ENCODE data around the gene ZCCHC14. TPM values are rescaled to one million over a fixed set of nuclear protein-coding genes. Genes with fewer than 3 reads are reported as not detected.
A peak's percentile ranks its signal among the peaks of the same experiment; 100 is the strongest.

The ZCCHC14 gene
- total and polyA plus RNA-seq, 4 donors, result 7.4 to 31.1 (median 19.3) TPM

- DNase-seq (no peak), ATAC-seq (ENCODE audit: insufficient read depth, low FRiP score) (no peak)
- H3K27me3 ChIP-seq (ENCODE audit: control insufficient read depth in 3 of 3, insufficient read depth in 3 of 3, low read length in 2 of 3), result no peaks in the 10 kb centered on the region
- WGBS, 2 donors, result 54 to 68% methylated on average over 17 of the region's 17 CpGs
- no peak overlapping the region for H3K4me3 ChIP-seq
- no peak for TF ChIP-seq CTCF (IDR thresholded peaks at IDR 0.05; ENCODE audit: control extremely low read depth, extremely low read depth)
- H3K36me3 ChIP-seq (ENCODE audit: control insufficient read depth in 4 of 4, insufficient read depth in 4 of 4, low read length in 4 of 4), result peaks cover 0 to 6% (median under 1%) of the 10 kb centered on the region in 4 donors
- H3K9me3 ChIP-seq (ENCODE audit: control insufficient read depth in 4 of 4, insufficient read depth in 3 of 4, low read length in 3 of 4), result no peaks in the 10 kb centered on the region
- peaks cover 0 to 18% (median under 1%) of the 10 kb centered on the region in 5 donors for H3K4me1 ChIP-seq (ENCODE audit: control insufficient read depth in 5 of 5, insufficient read depth in 5 of 5, low read length in 5 of 5)
- no peak overlapping the region for H3K27ac ChIP-seq (ENCODE audit: low read depth in 1 of 2, low read length in 1 of 2)
- H3K9ac ChIP-seq (ENCODE audit: insufficient read depth in 1 of 2, low read length in 2 of 2), result no peak overlapping the region
These were observed 3.0 kb upstream of the ZCCHC14 start for GRCh38 chr16:87495578-87496446.

DNA sequence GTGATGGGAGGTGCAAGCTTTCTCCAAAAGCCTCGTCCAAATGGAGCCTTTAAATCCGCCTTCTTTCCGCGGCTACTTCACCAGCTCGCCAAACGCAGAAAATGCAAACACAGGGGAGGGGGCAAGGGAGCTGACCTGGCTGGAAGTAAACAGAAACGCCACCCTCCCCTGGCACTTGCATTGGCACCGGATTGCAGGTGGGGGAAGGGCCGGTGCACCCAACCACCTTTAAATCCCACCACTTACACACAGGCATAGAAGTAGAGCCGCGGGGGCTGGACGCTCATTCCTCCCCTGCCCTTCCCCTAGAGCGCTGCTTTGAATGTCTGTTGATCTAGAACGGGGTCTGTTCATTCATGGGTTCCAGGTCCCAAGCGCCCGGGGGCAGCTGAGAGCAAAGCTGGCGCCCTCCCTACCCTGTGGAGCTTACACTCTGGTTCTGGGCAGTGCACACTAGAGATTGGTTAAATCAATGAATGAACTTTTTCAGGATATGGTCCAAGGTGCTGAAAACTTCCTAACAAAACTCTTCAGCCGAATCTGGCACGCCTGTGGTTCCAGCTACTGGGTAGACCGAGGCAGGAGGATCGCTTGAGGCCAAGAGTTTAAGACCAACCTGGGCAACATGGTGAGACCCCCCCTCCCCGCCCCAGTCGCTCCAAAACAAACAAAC, 920 bp upstream of the ZCCHC14 start:
- WGBS, 2 donors, result 36 to 50% methylated on average over 23 of the region's 23 CpGs
- H3K27ac ChIP-seq (ENCODE audit: low read depth in 1 of 2, low read length in 1 of 2), result no peak overlapping the region

DNA sequence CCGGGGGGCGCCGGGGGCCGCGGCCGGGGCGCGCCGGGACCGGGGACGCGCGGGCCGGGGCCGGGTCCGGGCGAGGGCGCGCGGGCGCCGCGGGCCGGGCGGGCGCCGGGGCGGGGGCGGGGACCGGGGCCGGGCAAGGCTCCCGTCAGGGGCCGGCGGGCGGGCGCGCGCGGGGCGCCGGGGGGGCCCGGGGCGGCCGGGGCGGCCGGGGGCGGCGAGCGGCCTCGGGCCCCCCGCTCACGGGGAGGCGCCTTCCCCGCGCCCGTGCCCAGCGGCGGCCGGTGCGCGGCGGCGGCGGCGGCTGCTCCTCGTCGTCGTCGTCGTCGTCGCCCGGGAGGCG, 563 bp downstream of the ZCCHC14 start:
- peaks cover 2 to 46% (median 15%) of the 10 kb centered on the region in 5 donors for H3K4me1 ChIP-seq (ENCODE audit: control insufficient read depth in 5 of 5, insufficient read depth in 5 of 5, low read length in 5 of 5)
- DNase-seq (no peak), ATAC-seq (ENCODE audit: insufficient read depth, low FRiP score) (no peak)
- peak overlapping the region; percentile 39 to 87 for H3K27ac ChIP-seq (ENCODE audit: low read depth in 1 of 2, low read length in 1 of 2)
- TF ChIP-seq CTCF (IDR thresholded peaks at IDR 0.05; ENCODE audit: control extremely low read depth, extremely low read depth), result no peak
- H3K27me3 ChIP-seq (ENCODE audit: control insufficient read depth in 3 of 3, insufficient read depth in 3 of 3, low read length in 2 of 3), result no peaks in the 10 kb centered on the region
- H3K9me3 ChIP-seq (ENCODE audit: control insufficient read depth in 4 of 4, insufficient read depth in 3 of 4, low read length in 3 of 4), result no peaks in the 10 kb centered on the region
- 1% methylated on average over 13 to 74 of the region's 74 CpGs for WGBS, 2 donors
- no peak overlapping the region for H3K9ac ChIP-seq (ENCODE audit: insufficient read depth in 1 of 2, low read length in 2 of 2)
- peaks cover 0 to 6% (median under 1%) of the 10 kb centered on the region in 4 donors for H3K36me3 ChIP-seq (ENCODE audit: control insufficient read depth in 4 of 4, insufficient read depth in 4 of 4, low read length in 4 of 4)
- peak overlapping the region; percentile 77 for H3K4me3 ChIP-seq

More for the DNA sequence above, 920 bp upstream of the ZCCHC14 start:
- DNase-seq (no peak), ATAC-seq (ENCODE audit: insufficient read depth, low FRiP score) (no peak)
- H3K9me3 ChIP-seq (ENCODE audit: control insufficient read depth in 4 of 4, insufficient read depth in 3 of 4, low read length in 3 of 4), result no peaks in the 10 kb centered on the region
- no peaks in the 10 kb centered on the region for H3K27me3 ChIP-seq (ENCODE audit: control insufficient read depth in 3 of 3, insufficient read depth in 3 of 3, low read length in 2 of 3)
- no peak overlapping the region for H3K4me3 ChIP-seq
- no peak overlapping the region for H3K9ac ChIP-seq (ENCODE audit: insufficient read depth in 1 of 2, low read length in 2 of 2)
- peaks cover 0 to 6% (median under 1%) of the 10 kb centered on the region in 4 donors for H3K36me3 ChIP-seq (ENCODE audit: control insufficient read depth in 4 of 4, insufficient read depth in 4 of 4, low read length in 4 of 4)
- peaks cover 0 to 38% (median 13%) of the 10 kb centered on the region in 5 donors for H3K4me1 ChIP-seq (ENCODE audit: control insufficient read depth in 5 of 5, insufficient read depth in 5 of 5, low read length in 5 of 5)
- no peak for TF ChIP-seq CTCF (IDR thresholded peaks at IDR 0.05; ENCODE audit: control extremely low read depth, extremely low read depth)

Data from lung (tissue), 12 donors.